Ovary (tissue), 9 donors: ENCODE measurements around the gene TTLL6. TPM values are rescaled to one million over a fixed set of nuclear protein-coding genes. Genes with fewer than 3 reads are reported as not detected.
"Not testable (repeated sequence)": the region's sequence is repeated elsewhere in the genome, so short reads cannot be mapped to it uniquely, and the experiment has no call there.

Experiments
- DNase-seq, 5 donors: peaks; one replicate each; pipeline ENCODE4 v3.0.0-alpha.2; 2019 to 2020
- H3K27ac ChIP-seq, 2 donors: fragments of 200-600 bp; one replicate each; pipeline versions ENCODE4 v1.5.1 to v1.8.0; 2019 to 2022
- H3K27me3 ChIP-seq: fragments of 200-600 bp; one replicate; pipeline ENCODE4 v1.8.0; 2022
- H3K36me3 ChIP-seq: fragments of 200-600 bp; sonication (generic); one replicate; pipeline ENCODE4 v1.5.1; 2019
- H3K4me1 ChIP-seq: one replicate; pipeline ENCODE4 v1.8.1; 2013; ENCODE audit warnings: mild to moderate bottlenecking, moderate library complexity; ENCODE audit not compliant: insufficient read depth
- H3K4me3 ChIP-seq: fragments of 200-600 bp; sonication (generic); one replicate; pipeline ENCODE4 v1.5.1; 2017
- H3K9me3 ChIP-seq, 2 donors: fragments of 200-600 bp in 1 of 2; sonication (generic) in 1 of 2; one replicate each; pipeline versions ENCODE4 v1.5.1 to v1.8.1; 2013 to 2019; ENCODE audit warnings: mild to moderate bottlenecking in 1 of 2, moderate library complexity in 1 of 2
- EP300 ChIP-seq: sonication (generic); formaldehyde crosslinking; IDR thresholded peaks from one replicate; pipeline ENCODE4 v1.6.1; 2017; ENCODE audit warnings: antibody characterized with exemption
- POLR2A ChIP-seq: fragments of 450-650 bp; IDR thresholded peaks from one replicate; pipeline ENCODE4 v1.6.1; 2017; ENCODE audit warnings: antibody characterized with exemption, mild to moderate bottlenecking, moderate library complexity
- WGBS, 3 donors: extraction: QIAGEN DNeasy Blood & Tissue Kit in 1 of 3; methylation state at CpG; one replicate each; pipeline versions ENCODE4 v1.1.5 to v1.1.7; 2013 to 2017; 5-methylcytosine and 5-hydroxymethylcytosine counted together
- intact Hi-C, 4 donors: fragments of 100-400 bp; cut with DNase I; formaldehyde crosslinking; loops; one replicate each; pipeline versions ENCODE4 v1.11.0 to v1.15.1; 2022 to 2023
- polyA plus RNA-seq, 2 donors: library from polyadenylated mRNA; stranded (reverse); fragments of 200-250 nt in 1 of 2; fragments of 350-450 nt in 1 of 2; fragmentation: Illumina TruSeq in 1 of 2; extraction: RNeasy Lipid Tissue Mini Kit (QIAGEN cat#74804) in 1 of 2; gene quantifications; one replicate each; pipeline ENCODE4 v1.2.3, GENCODE V29; 2013 to 2014
- total RNA-seq, 7 donors: library from RNA; depleted of rRNA in 2 of 7; stranded (reverse); fragments of >200 nt in 2 of 7; fragmentation: NEBNext Ultra II Directional in 3 of 7; extraction: Animal tissue kit (Norgen Biotek cat#: 25700) in 3 of 7; gene quantifications; one replicate each; pipeline versions ENCODE4 v1.1.0 to v1.2.4, GENCODE V29; 2016 to 2023
- TF ChIP-seq, protein P1 (sequence below), 3 donors: fragments of 450-650 bp in 2 of 3; fragments of 200-600 bp in 1 of 3; IDR thresholded peaks; one replicate each; pipeline versions ENCODE4 v1.5.1 to v1.8.0; 2016 to 2022; ENCODE audit warnings: antibody characterized with exemption in 3 of 3, mild to moderate bottlenecking in 1 of 3
- donor health status: DM: no; HTN: no; CAD: no; lungs with moderate emphysema.
- donor health status: DM: no; HTN: no; CAD: no.
- donor health status: Bipolar disorder and iron deficiency.
- donor health status: DM: yes; HTN: yes; CAD: no.
- donor health status: DM: no; HTN: no; CAD: no.
- donor health status: DM: yes; HTN: yes; CAD: no.

The TTLL6 gene
- total and polyA plus RNA-seq, 9 donors = 0.06 to 3.8 (median 0.44) TPM; not detected in 3

DNA sequence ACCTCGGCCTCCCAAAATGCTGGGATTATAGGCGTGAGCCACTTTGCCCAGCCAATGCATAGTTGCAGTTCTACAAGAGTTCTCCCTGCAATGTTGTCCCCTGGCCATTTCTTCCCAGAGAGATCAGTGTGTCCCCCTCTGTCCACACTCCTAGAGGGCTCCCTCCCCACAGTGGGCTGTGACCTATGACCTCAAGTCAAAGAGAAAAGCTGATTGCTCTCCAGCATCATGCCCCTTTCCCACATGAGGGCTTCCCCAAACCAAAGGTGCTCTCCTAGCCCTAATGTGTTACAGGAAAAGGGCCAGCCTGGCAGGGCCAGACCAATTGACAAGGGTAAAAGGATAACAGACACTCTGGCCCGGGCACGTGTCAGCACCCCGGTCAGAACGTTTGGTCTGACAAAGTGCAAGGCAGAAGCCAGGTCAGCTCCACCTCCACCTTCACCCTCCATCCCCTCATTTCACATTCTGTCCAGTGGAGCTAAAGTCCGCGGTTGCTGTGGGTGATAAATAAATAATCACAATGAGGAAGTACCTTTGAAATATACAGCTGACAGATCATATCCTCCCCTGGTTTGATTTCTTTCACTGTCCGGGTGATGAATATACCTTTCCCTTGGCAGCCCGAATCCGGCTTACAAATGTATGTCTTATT lies 17.8 kb downstream of the TTLL6 start:
- intact Hi-C loops = loop anchor here in 1 of 4 donors (10.0 kb wide), 1 partner anchor 74 kb away; the partner anchor contains the start of genes HOXB13, PRAC1 and PRAC2
- 52 to 68% (median 56%) methylated on average over 11 of the region's 11 CpGs for WGBS, 3 donors

DNA sequence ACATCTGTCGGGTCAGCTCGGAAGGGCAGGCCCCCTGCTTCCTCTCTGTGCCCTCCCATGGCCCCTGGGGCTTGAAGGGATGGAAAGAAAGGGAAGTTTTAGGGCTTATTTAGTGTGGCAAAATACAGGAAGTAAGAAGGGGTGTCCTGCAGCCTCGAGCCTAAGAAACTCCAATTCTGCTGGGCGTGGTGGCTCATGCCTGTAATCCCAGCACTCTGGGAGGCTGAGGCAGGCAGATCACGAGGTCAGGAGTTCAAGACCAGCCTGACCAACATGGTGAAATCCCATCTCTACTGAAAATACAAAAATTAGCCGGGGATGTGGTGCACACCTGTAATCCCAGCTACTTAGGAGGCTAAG lies 20.9 kb downstream of the TTLL6 start:
- not testable (repeated sequence) for DNase-seq, H3K4me1 ChIP-seq, H3K27ac ChIP-seq, H3K27me3 ChIP-seq, H3K36me3 ChIP-seq, H3K9me3 ChIP-seq, H3K4me3 ChIP-seq
- intact Hi-C loops = loop anchor here in 1 of 4 donors (10.0 kb wide), 1 partner anchor 71 kb away; the partner anchor contains the start of genes HOXB13, PRAC1 and PRAC2
- WGBS, 3 donors = 52 to 55% (median 53%) methylated on average over 6 of the region's 6 CpGs

More for the DNA sequence above, 17.8 kb downstream of the TTLL6 start:
- no peak overlapping the region for H3K4me3 ChIP-seq
- TF ChIP-seq, protein P1, sequence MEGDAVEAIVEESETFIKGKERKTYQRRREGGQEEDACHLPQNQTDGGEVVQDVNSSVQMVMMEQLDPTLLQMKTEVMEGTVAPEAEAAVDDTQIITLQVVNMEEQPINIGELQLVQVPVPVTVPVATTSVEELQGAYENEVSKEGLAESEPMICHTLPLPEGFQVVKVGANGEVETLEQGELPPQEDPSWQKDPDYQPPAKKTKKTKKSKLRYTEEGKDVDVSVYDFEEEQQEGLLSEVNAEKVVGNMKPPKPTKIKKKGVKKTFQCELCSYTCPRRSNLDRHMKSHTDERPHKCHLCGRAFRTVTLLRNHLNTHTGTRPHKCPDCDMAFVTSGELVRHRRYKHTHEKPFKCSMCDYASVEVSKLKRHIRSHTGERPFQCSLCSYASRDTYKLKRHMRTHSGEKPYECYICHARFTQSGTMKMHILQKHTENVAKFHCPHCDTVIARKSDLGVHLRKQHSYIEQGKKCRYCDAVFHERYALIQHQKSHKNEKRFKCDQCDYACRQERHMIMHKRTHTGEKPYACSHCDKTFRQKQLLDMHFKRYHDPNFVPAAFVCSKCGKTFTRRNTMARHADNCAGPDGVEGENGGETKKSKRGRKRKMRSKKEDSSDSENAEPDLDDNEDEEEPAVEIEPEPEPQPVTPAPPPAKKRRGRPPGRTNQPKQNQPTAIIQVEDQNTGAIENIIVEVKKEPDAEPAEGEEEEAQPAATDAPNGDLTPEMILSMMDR (IDR thresholded peaks at IDR 0.05) = no peak
- TF ChIP-seq POLR2A (no peak), EP300 (no peak)
- no peaks in the 10 kb centered on the region for H3K27me3 ChIP-seq
- H3K36me3 ChIP-seq = no peaks in the 10 kb centered on the region
- no peaks in the 10 kb centered on the region for H3K4me1 ChIP-seq
- no peaks in the 10 kb centered on the region for H3K9me3 ChIP-seq
- DNase-seq = no peak
- no peak overlapping the region for H3K27ac ChIP-seq

DNA sequence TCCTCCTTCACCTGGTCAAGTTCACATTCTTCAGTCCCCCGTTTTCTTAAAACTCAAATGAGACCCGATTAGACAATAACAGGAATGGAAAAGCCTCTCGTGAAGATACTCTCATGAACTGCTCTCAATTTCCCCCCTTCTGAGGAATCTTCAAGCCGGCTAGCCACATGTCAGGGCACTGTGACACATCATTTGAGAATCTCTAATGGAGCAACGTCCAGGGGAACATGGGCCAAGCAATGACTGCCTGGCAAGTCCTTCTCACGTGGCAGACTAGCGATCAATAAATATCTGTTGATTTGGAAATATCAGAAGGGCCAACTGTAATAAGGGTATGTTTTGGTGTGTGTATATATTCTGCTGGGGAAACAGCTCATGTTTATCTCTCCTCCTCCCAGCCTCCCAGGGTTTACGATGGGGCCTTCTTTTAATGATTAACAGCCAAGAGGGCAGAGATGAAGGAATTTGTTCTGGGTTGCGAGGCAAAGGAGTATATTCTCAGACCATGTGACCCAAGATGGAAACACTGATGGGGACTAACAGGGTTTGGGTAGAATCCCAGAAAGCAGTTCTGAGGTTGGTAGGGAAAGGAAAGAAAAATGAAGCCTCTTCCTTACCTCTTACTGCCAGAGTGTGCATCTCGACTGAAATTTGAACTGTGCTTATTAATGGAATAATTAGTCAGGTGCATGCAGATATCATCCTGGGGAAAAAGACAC lies 21.4 kb downstream of the TTLL6 start:
- TF ChIP-seq, protein P1 (IDR thresholded peaks at IDR 0.05) = no peak
- no peak for TF ChIP-seq EP300
- no peak for TF ChIP-seq POLR2A
- no peaks in the 10 kb centered on the region for H3K4me1 ChIP-seq
- intact Hi-C loops = loop anchor here in 1 of 4 donors (10.0 kb wide), 1 partner anchor 71 kb away; the partner anchor contains the start of genes HOXB13, PRAC1 and PRAC2
- no peaks in the 10 kb centered on the region for H3K27me3 ChIP-seq
- no peaks in the 10 kb centered on the region for H3K36me3 ChIP-seq
- no peaks in the 10 kb centered on the region for H3K9me3 ChIP-seq
- DNase-seq = no peak
- no peak overlapping the region for H3K27ac ChIP-seq
- 20 to 25% (median 23%) methylated on average over 10 of the region's 10 CpGs for WGBS, 3 donors
- H3K4me3 ChIP-seq = no peak overlapping the region

DNA sequence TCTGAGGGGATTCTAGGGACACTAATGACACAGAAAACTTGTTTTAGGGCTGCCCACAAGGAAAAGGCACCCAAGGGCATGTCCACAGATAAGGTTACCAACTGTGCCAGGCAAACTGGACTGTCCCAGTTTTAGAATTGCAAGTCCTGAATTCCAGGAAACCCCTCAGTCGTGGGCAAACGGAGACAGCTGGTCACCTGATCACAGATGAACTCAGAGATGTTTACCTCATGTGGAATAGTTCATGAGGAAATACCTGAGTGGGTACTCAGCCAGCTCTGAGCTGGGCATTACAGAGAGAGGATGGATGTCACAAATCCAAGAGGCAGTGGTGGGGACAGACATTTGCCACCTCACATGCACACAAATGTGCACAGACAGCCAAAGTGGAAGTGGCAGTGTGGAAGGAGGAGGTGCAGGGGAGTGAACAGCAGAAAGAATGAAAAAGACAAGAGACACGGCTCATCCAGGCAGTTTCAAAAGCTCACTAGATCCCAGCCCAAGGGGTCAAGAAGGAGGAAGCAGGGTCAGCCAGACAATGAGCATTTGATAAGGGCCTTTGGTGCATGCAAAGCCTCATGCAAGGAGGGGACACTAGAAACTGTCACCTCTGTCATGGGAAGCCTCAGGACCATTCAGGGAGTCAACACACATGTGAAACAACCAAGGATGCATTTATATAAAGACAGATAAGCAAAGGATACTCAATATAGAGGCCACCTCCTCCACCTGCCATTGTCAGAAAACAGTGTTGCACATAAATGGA lies 24.8 kb downstream of the TTLL6 start:
- H3K27me3 ChIP-seq = no peaks in the 10 kb centered on the region
- H3K36me3 ChIP-seq = no peaks in the 10 kb centered on the region
- DNase-seq = no peak
- no peaks in the 10 kb centered on the region for H3K4me1 ChIP-seq
- no peak overlapping the region for H3K27ac ChIP-seq
- WGBS, 3 donors = 25 to 31% (median 28%) methylated on average over 3 of the region's 3 CpGs
- no peak overlapping the region for H3K4me3 ChIP-seq
- intact Hi-C loops = loop anchor here in 1 of 4 donors (10.0 kb wide), 1 partner anchor 67 kb away; the partner anchor contains the start of genes HOXB13, PRAC1 and PRAC2
- TF ChIP-seq POLR2A (no peak), EP300 (no peak)
- TF ChIP-seq, protein P1 (IDR thresholded peaks at IDR 0.05) = no peak
- no peaks in the 10 kb centered on the region for H3K9me3 ChIP-seq
